Gastroesophageal sphincter (tissue), 2 donors: ENCODE data around the gene ZEB2.

ENCODE experiments used
- EP300 ChIP-seq: sonication (generic); formaldehyde crosslinking; IDR thresholded peaks from one replicate; pipeline ENCODE4 v1.6.1; 2017; ENCODE audit warnings: antibody characterized with exemption, mild to moderate bottlenecking
- POLR2A ChIP-seq, 2 donors: fragments of 450-650 bp; IDR thresholded peaks; one replicate each; pipeline ENCODE4 v1.6.1; 2017; ENCODE audit warnings: antibody characterized with exemption in 2 of 2, mild to moderate bottlenecking in 2 of 2, moderate library complexity in 1 of 2

DNA sequence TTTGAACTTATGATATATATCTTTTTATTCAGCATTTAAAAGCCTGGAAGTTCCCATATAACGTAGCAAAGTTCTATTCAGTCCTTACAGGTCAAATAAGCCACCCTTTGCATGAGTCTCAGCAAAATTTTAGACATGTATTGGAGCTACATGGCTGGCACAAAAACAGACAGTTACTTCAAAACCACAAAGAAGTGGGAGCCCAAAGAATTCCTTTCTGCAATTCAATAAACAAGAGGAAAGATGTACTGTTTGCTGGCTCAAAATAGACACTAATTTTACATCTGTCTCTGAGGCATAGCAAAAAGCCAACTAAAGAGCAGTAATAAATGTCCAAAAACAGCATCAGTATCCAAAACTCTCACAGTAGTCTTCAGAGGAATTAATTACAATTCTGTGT is 87.0 kb downstream of the ZEB2 start:
- TF ChIP-seq EP300 (no peak), POLR2A (IDR thresholded peaks at IDR 0.05) (no peak)
